SK-N-SH treated with all-trans-retinoic acid at 6 μM for 48 hours (cell line): ENCODE data around the gene ABCC6.
"Not testable (repeated sequence)": the region's sequence is repeated elsewhere in the genome, so short reads cannot be mapped to it uniquely, and the experiment has no call there.

Source experiments
- CREB5 ChIP-seq: fragments of 250-450 bp; sonication (Bioruptor Pico); IDR thresholded peaks from 2 replicates; pipeline ENCODE4 v1.5.1; 2020; ENCODE audit warnings: low read depth, mild to moderate bottlenecking, moderate library complexity
- ESRRG ChIP-seq: fragments of 250-450 bp; sonication (Bioruptor Pico); IDR thresholded peaks from 2 replicates; pipeline ENCODE4 v1.6.1; 2021; ENCODE audit warnings: mild to moderate bottlenecking
- GLIS3 ChIP-seq: fragments of 250-450 bp; sonication (Bioruptor Pico); IDR thresholded peaks from 2 replicates; pipeline ENCODE4 v1.5.0; 2020; ENCODE audit warnings: mild to moderate bottlenecking, moderate library complexity
- PATZ1 ChIP-seq: fragments of 250-450 bp; sonication (Bioruptor Pico); IDR thresholded peaks from 2 replicates; pipeline ENCODE4 v1.8.0; 2020; ENCODE audit warnings: mild to moderate bottlenecking, moderate library complexity, borderline replicate concordance
- POU6F1 ChIP-seq: fragments of 250-450 bp; sonication (Bioruptor Pico); IDR thresholded peaks from 2 replicates; pipeline ENCODE4 v1.8.0; 2021; ENCODE audit warnings: low read depth, mild to moderate bottlenecking, moderate library complexity, borderline replicate concordance
- RARB ChIP-seq: fragments of 250-450 bp; sonication (Bioruptor Pico); IDR thresholded peaks from 2 replicates; pipeline ENCODE4 v1.8.0; 2021; ENCODE audit warnings: mild to moderate bottlenecking, moderate library complexity
- TCF4 ChIP-seq: fragments of 250-450 bp; sonication (Bioruptor Pico); IDR thresholded peaks from 2 replicates; pipeline ENCODE4 v1.8.0; 2021; ENCODE audit warnings: mild to moderate bottlenecking, moderate library complexity, borderline replicate concordance
- TOX ChIP-seq: fragments of 250-450 bp; sonication (Bioruptor Pico); IDR thresholded peaks from 2 replicates; pipeline ENCODE4 v1.8.0; 2021; ENCODE audit warnings: mild to moderate bottlenecking, moderate library complexity, borderline replicate concordance
- ZFP30 ChIP-seq: fragments of 450-650 bp; formaldehyde crosslinking; IDR thresholded peaks from 2 replicates; pipeline ENCODE4 v1.5.0; 2022; ENCODE audit warnings: mild to moderate bottlenecking, moderate library complexity
- ZNF565 ChIP-seq: fragments of 450-650 bp; formaldehyde crosslinking; conservative IDR thresholded peaks from 2 replicates; pipeline ENCODE4 v1.5.0; 2020; ENCODE audit warnings: low read depth, mild to moderate bottlenecking, moderate library complexity

- not testable (repeated sequence) for TF ChIP-seq PATZ1 (CRISPR knock-in tag); ZNF565 (CRISPR knock-in tag); CREB5 (CRISPR knock-in tag); POU6F1 (CRISPR knock-in tag); ZFP30 (CRISPR knock-in tag); ESRRG; RARB (CRISPR knock-in tag); TOX (CRISPR knock-in tag); TCF4 (CRISPR knock-in tag); GLIS3 (CRISPR knock-in tag)
Measured at GRCh38 chr16:16257301-16257923, 34.1 kb upstream of the ABCC6 start.
